PC-3 (cell line): ENCODE data around the gene NOM1.

ENCODE experiments used
- CTCF ChIP-seq: fragments of 300-600 bp; sonication (generic); conservative IDR thresholded peaks from 2 replicates; pipeline ENCODE4 v1.5.1; 2017; ENCODE audit warnings: antibody characterized with exemption, low read depth, mild to moderate bottlenecking, low read length
- EZH2 ChIP-seq: fragments of 300-600 bp; sonication (generic); IDR thresholded peaks from one replicate; pipeline ENCODE4 v1.6.1; 2017; ENCODE audit warnings: antibody characterized with exemption, mild to moderate bottlenecking, low read length; ENCODE audit not compliant: unreplicated experiment
- EZH2phosphoT487 ChIP-seq: fragments of 300-600 bp; sonication (generic); IDR thresholded peaks from 2 replicates; pipeline ENCODE4 v1.6.1; 2018; ENCODE audit warnings: mild to moderate bottlenecking, antibody characterized with exemption, low read length, borderline replicate concordance

GRCh38 chr7:156942708-156943090 is 6.8 kb upstream of the NOM1 start:
- TF ChIP-seq CTCF (no peak), EZH2 (no peak), EZH2phosphoT487 (no peak)
